ENCODE data around the gene SLC17A2. TPM values are rescaled to one million over a fixed set of nuclear protein-coding genes. Genes with fewer than 3 reads are reported as not detected.

The SLC17A2 gene
- total and polyA plus RNA-seq, 2 of the 13 experiments (the other 11 are each of a cell fraction or from before 2014, with no cell fraction given) = 11.2 to 32.4 TPM

- TF ChIP-seq ZNF142 (CRISPR knock-in tag; IDR thresholded peaks at IDR 0.05) (no peak), MYNN (CRISPR knock-in tag; IDR thresholded peaks at IDR 0.05; ENCODE audit: low read depth) (no peak), PHF20 (CRISPR knock-in tag; IDR thresholded peaks at IDR 0.05) (no peak), FOXA1 (IDR thresholded peaks at IDR 0.05) (peak; percentile 73; the same call in 1 of the 2 replicates), FOXA1 (CRISPR knock-in tag; IDR thresholded peaks at IDR 0.05) (peak; percentile 96), ZNF326 (CRISPR knock-in tag; IDR thresholded peaks at IDR 0.05; ENCODE audit: borderline replicate concordance) (no peak), SKIL (CRISPR knock-in tag; IDR thresholded peaks at IDR 0.05; ENCODE audit: borderline replicate concordance) (peak; percentile 44; the same call in 1 of the 2 replicates), NCOA2 (CRISPR knock-in tag; IDR thresholded peaks at IDR 0.05) (peak; percentile 97), PBX3 (CRISPR knock-in tag; IDR thresholded peaks at IDR 0.05; ENCODE audit: borderline replicate concordance) (no peak), ZSCAN29 (CRISPR knock-in tag; conservative IDR thresholded peaks at IDR 0.05) (no peak), MAZ (IDR thresholded peaks at IDR 0.05; ENCODE audit: borderline replicate concordance, low read depth, low read length) (no peak), MAZ (CRISPR knock-in tag; IDR thresholded peaks at IDR 0.05; ENCODE audit: low read depth) (peak; percentile 57; the same call in 1 of the 2 replicates), ZFP91 (CRISPR knock-in tag; IDR thresholded peaks at IDR 0.05; ENCODE audit: borderline replicate concordance) (no peak), ZNF850 (CRISPR knock-in tag; conservative IDR thresholded peaks at IDR 0.05) (0 out of 2 replicates have a peak, but pooled peaks have one; percentile 59), HHEX (CRISPR knock-in tag; IDR thresholded peaks at IDR 0.05) (peak; percentile 80), SP5 (CRISPR knock-in tag; IDR thresholded peaks at IDR 0.05; ENCODE audit: borderline replicate concordance, low read depth) (peak; percentile 72; the same call in 1 of the 2 replicates), DMTF1 (CRISPR knock-in tag; IDR thresholded peaks at IDR 0.05) (no peak)
Measured at GRCh38 chr6:25907475-25908014, 22.9 kb downstream of the SLC17A2 start (continued).
